NOMO-1 treated with DMSO at 0.1 percent for 48 hours (cell line): ENCODE measurements around the gene PLAGL2.
"Not testable (repeated sequence)": the region's sequence is repeated elsewhere in the genome, so short reads cannot be mapped to it uniquely, and the experiment has no call there.

Experiments used
- DNase-seq: peaks from one replicate; lab custom pipeline; 2025; ENCODE audit not compliant: unreplicated experiment; lab: John Stamatoyannopoulos, UW

The PLAGL2 gene

GRCh38 chr20:32205110-32205842 lies 2.3 kb downstream of the PLAGL2 start:
- DNase-seq = peak; percentile 93

- no peak for DNase-seq
Measured at GRCh38 chr20:32204205-32205109, 3.1 kb downstream of the PLAGL2 start.

- no peak for DNase-seq
Measured at GRCh38 chr20:32203356-32204204, 4.0 kb downstream of the PLAGL2 start.

GRCh38 chr20:32201977-32202363 lies 5.6 kb downstream of the PLAGL2 start:
- no peak for DNase-seq

GRCh38 chr20:32201296-32201976 lies 6.1 kb downstream of the PLAGL2 start:
- no peak for DNase-seq

GRCh38 chr20:32199006-32199405 lies 8.5 kb downstream of the PLAGL2 start:
- DNase-seq = no peak

GRCh38 chr20:32197136-32197535 lies 10.4 kb downstream of the PLAGL2 start:
- not testable (repeated sequence) for DNase-seq

GRCh38 chr20:32196613-32197012 lies 10.9 kb downstream of the PLAGL2 start:
- DNase-seq = not testable (repeated sequence)

GRCh38 chr20:32195581-32195980 lies 12.0 kb downstream of the PLAGL2 start:
- DNase-seq = no peak

- DNase-seq = no peak
Measured at GRCh38 chr20:32193996-32194395, 13.5 kb downstream of the PLAGL2 start.

- not testable (repeated sequence) for DNase-seq
Measured at GRCh38 chr20:32193336-32193735, 14.2 kb downstream of the PLAGL2 start.

- no peak for DNase-seq
Measured at GRCh38 chr20:32192698-32193097, 14.8 kb downstream of the PLAGL2 start.

- DNase-seq = no peak
Measured at GRCh38 chr20:32191873-32192272, 15.7 kb downstream of the PLAGL2 start.

GRCh38 chr20:32191422-32191821 lies 16.1 kb downstream of the PLAGL2 start:
- DNase-seq = no peak

- DNase-seq = no peak
Measured at GRCh38 chr20:32190616-32191415, 16.7 kb downstream of the PLAGL2 start.

GRCh38 chr20:32189691-32190615 lies 17.6 kb downstream of the PLAGL2 start:
- DNase-seq = no peak

GRCh38 chr20:32189123-32189410 lies 18.5 kb downstream of the PLAGL2 start:
- no peak for DNase-seq

GRCh38 chr20:32188376-32189122 lies 19.0 kb downstream of the PLAGL2 start:
- no peak for DNase-seq
